ENCODE results near the gene LETMD1. TPM values are rescaled to one million over a fixed set of nuclear protein-coding genes. Genes with fewer than 3 reads are reported as not detected.

Gene LETMD1
- total RNA-seq = 59.7 TPM

GRCh38 chr12:51047655-51048540 lies at the start of gene LETMD1:
LETMD1 (plus strand) TSS chr12:51048327; CDS start chr12:51048357, 30 bp downstream.

GRCh38 chr12:51025836-51026638 lies 22.1 kb upstream of the LETMD1 start, which contains the start of gene SLC11A2:
SLC11A2 (minus strand) TSS chr12:51026384; CDS start chr12:51010728, 15,656 bp downstream.

GRCh38 chr12:51083126-51083833 lies 35.2 kb downstream of the LETMD1 start, which contains the start of gene CSRNP2:
CSRNP2 (minus strand) TSS chr12:51083596; CDS start chr12:51076561, 7,035 bp downstream.

Small RNA genes lying within 50 kb of the gene (small RNA-seq; reads per million reads assigned to genes)
- gene RNU6-1273P (not detected), gene RNU6-87P (not detected)

Other genes with a start within 250 kb of the LETMD1 start
- gene TMPRSS12, start 205.4 kb upstream of the LETMD1 start, total RNA-seq = not detected
- not detected for gene HIGD1C, start 95.8 kb upstream of the LETMD1 start, total RNA-seq
- 85.1 TPM for gene SLC11A2, start 21.9 kb upstream of the LETMD1 start, total RNA-seq
- gene CSRNP2, start 35.3 kb downstream of the LETMD1 start, total RNA-seq = 75.7 TPM
- 22.8 TPM for gene TFCP2, start 124.8 kb downstream of the LETMD1 start, total RNA-seq
- gene POU6F1, start 169.7 kb downstream of the LETMD1 start, total RNA-seq = 12.0 TPM
- gene DAZAP2, start 190.5 kb downstream of the LETMD1 start, total RNA-seq = 63.0 TPM
- gene SMAGP, start 222.1 kb downstream of the LETMD1 start, total RNA-seq = 1.4 TPM